CD4-positive, alpha-beta memory T cell (primary cell): ENCODE measurements around the gene RPS28. TPM values are rescaled to one million over a fixed set of nuclear protein-coding genes. Genes with fewer than 3 reads are reported as not detected.

Experiments used
- CTCF ChIA-PET: fragments of 350-600 bp; sonication (Branson Sonifier 250); formaldehyde crosslinking; loops from one replicate; lab custom pipeline; 2021; ENCODE audit warnings: inconsistent platforms; ENCODE audit not compliant: partially characterized antibody; lab: Charles Lee
- POLR2A ChIA-PET: fragments of 350-600 bp; sonication (Branson Sonifier 250); formaldehyde crosslinking; loops from one replicate; lab custom pipeline; 2021; ENCODE audit not compliant: partially characterized antibody; lab: Charles Lee
- DNase-seq, 5 donors: peaks; one replicate each; pipeline versions ENCODE4 v3.0.0 to v3.0.0-alpha.2; 2020 to 2022; ENCODE audit warnings: mixed read lengths in 1 of 5
- H3K27ac ChIP-seq: one replicate; pipeline ENCODE4 v1.7.0; 2013; ENCODE audit warnings: low read depth, low read length
- H3K27me3 ChIP-seq: 2 replicates; pipeline ENCODE4 v1.7.0; 2013; ENCODE audit warnings: mild to moderate bottlenecking, low read length, moderate library complexity; ENCODE audit not compliant: insufficient read depth
- H3K36me3 ChIP-seq: 2 replicates; pipeline ENCODE4 v1.7.0; 2013; ENCODE audit warnings: mild to moderate bottlenecking, low read length, moderate library complexity; ENCODE audit not compliant: insufficient read depth
- H3K4me1 ChIP-seq: 2 replicates; pipeline ENCODE4 v1.7.0; 2013; ENCODE audit warnings: mild to moderate bottlenecking, low read length, moderate library complexity; ENCODE audit not compliant: insufficient read depth
- H3K4me3 ChIP-seq, 2 donors: one replicate each; pipeline ENCODE4 v1.7.0; 2013; ENCODE audit warnings: low read length in 2 of 2, mild to moderate bottlenecking in 1 of 2
- H3K9me3 ChIP-seq, 2 donors: one replicate each; pipeline ENCODE4 v1.7.0; 2013; ENCODE audit warnings: low read length in 2 of 2, control low read depth in 1 of 2; ENCODE audit not compliant: control insufficient read depth in 1 of 2
- H3K27ac Mint-ChIP-seq, 7 donors: one replicate each; pipeline ENCODE4 v1.8.0; 2020 to 2021; ENCODE audit warnings: mixed read lengths in 7 of 7, mild to moderate bottlenecking in 6 of 7, inconsistent platforms in 3 of 7, moderate library complexity in 3 of 7
- H3K27me3 Mint-ChIP-seq, 2 donors: one replicate each; pipeline ENCODE4 v1.8.0; 2020 to 2021; ENCODE audit warnings: mixed read lengths in 2 of 2
- H3K36me3 Mint-ChIP-seq, 2 donors: one replicate each; pipeline ENCODE4 v1.8.0; 2020 to 2021; ENCODE audit warnings: mixed read lengths in 2 of 2, inconsistent platforms in 1 of 2, mild to moderate bottlenecking in 1 of 2
- H3K4me1 Mint-ChIP-seq, 4 donors: one replicate each; pipeline ENCODE4 v1.8.0; 2020 to 2021; ENCODE audit warnings: mixed read lengths in 4 of 4, mild to moderate bottlenecking in 1 of 4
- H3K4me3 Mint-ChIP-seq, 8 donors: one replicate each; pipeline ENCODE4 v1.8.0; 2020 to 2021; ENCODE audit warnings: mixed read lengths in 8 of 8, mild to moderate bottlenecking in 7 of 8, moderate library complexity in 6 of 8, inconsistent platforms in 3 of 8
- H3K9me3 Mint-ChIP-seq, 8 donors: one replicate each; pipeline ENCODE4 v1.8.0; 2020 to 2021; ENCODE audit warnings: mixed read lengths in 8 of 8, mild to moderate bottlenecking in 5 of 8, inconsistent platforms in 3 of 8, moderate library complexity in 1 of 8
- intact Hi-C: fragments of 100-400 bp; cut with micrococcal nuclease; formaldehyde crosslinking; loops from one replicate; pipeline ENCODE4 v1.15.1; 2023
- polyA plus RNA-seq, 2 donors: library from polyadenylated mRNA; unstranded; fragments of 300-500 nt; fragmentation: Illumina TruSeq; gene quantifications; one replicate each; pipeline ENCODE4 v1.2.3, GENCODE V29; 2021
- total RNA-seq, 2 experiments: library from RNA; stranded (reverse); gene quantifications; one replicate each; pipeline ENCODE4 v1.2.3, GENCODE V29; 2021

RPS28 gene
- total and polyA plus RNA-seq, 4 experiments from 2014 or later: 1,408 to 3,045 (median 2,940) TPM

GRCh38 chr19:8319807-8320520, 1.3 kb upstream of the RPS28 start:
- no peak for DNase-seq
- Mint-ChIP-seq H3K36me3 (peaks cover 11 to 35% of the 10 kb centered on the region in 2 donors), H3K27me3 (no peaks in the 10 kb centered on the region), H3K4me3 (peak overlapping the region; percentile 94 to 99 (median 97)), H3K9me3 (no peaks in the 10 kb centered on the region), H3K27ac (peak overlapping the region; percentile 97 to 99 (median 99)), H3K4me1 (peaks cover 9 to 44% (median 33%) of the 10 kb centered on the region in 4 donors)
- H3K27ac ChIP-seq: peak overlapping the region; percentile 97
- peaks cover 42% of the 10 kb centered on the region for H3K4me1 ChIP-seq
- ChIA-PET CTCF (interaction anchor here (0.8 to 2.8 kb wide), 4 partner anchors 8 to 377 kb away, joined by 3 to 27 read pairs (median 3); partner anchors contain the start of gene TIMM44), POLR2A (interaction anchor here (0.6 to 2.7 kb wide), 7 partner anchors 9 to 251 kb away, joined by 4 to 25 read pairs (median 8); partner anchors contain the start of genes CD320 and KANK3)
- H3K4me3 ChIP-seq: peak overlapping the region in 1 of 2 donors; percentile 96
- intact Hi-C loops: loop anchor here (10.0 kb wide), 1 partner anchor 165 kb away; no protein-coding TSS in a partner anchor
- H3K27me3 ChIP-seq: no peaks in the 10 kb centered on the region
- no peaks in the 10 kb centered on the region for H3K9me3 ChIP-seq
- peaks cover 24% of the 10 kb centered on the region for H3K36me3 ChIP-seq

GRCh38 chr19:8320564-8321066, 681 bp upstream of the RPS28 start:
- Histone ChIP-seq H3K4me3 (peak overlapping the region; percentile 88 to 96), H3K4me1 (peaks cover 42% of the 10 kb centered on the region), H3K36me3 (peaks cover 20% of the 10 kb centered on the region), H3K27ac (peak overlapping the region; percentile 97), H3K9me3 (no peaks in the 10 kb centered on the region), H3K27me3 (no peaks in the 10 kb centered on the region)
- peaks cover 9 to 44% (median 33%) of the 10 kb centered on the region in 4 donors for H3K4me1 Mint-ChIP-seq
- H3K4me3 Mint-ChIP-seq: peak overlapping the region; percentile 94 to 99 (median 97)
- H3K9me3 Mint-ChIP-seq: no peaks in the 10 kb centered on the region
- H3K27ac Mint-ChIP-seq: peak overlapping the region; percentile 97 to 99 (median 99)
- H3K36me3 Mint-ChIP-seq: peaks cover 7 to 29% of the 10 kb centered on the region in 2 donors
- H3K27me3 Mint-ChIP-seq: no peaks in the 10 kb centered on the region
- POLR2A ChIA-PET: interaction anchor here (0.6 to 2.7 kb wide), 14 partner anchors 10 to 260 kb away, joined by 3 to 25 read pairs (median 4); partner anchors contain the start of genes CD320, HNRNPM, KANK3 and RAB11B
- DNase-seq: peak in 1 of 5 donors; percentile 24
- CTCF ChIA-PET: interaction anchor here (0.8 to 2.8 kb wide), 4 partner anchors 8 to 377 kb away, joined by 3 to 27 read pairs (median 3); partner anchors contain the start of gene TIMM44
- intact Hi-C loops: loop anchor here (1.0 to 10.0 kb wide), 4 partner anchors 12 to 166 kb away; partner anchors contain the start of genes CD320, KANK3 and RAB11B

- ChIA-PET POLR2A (interaction anchor here (0.9 to 2.7 kb wide), 13 partner anchors 9 to 379 kb away, joined by 3 to 25 read pairs (median 4); partner anchors contain the start of genes CD320, CERS4, HNRNPM and KANK3), CTCF (interaction anchor here (0.6 to 2.8 kb wide), 4 partner anchors 9 to 61 kb away, joined by 3 to 27 read pairs (median 4); no protein-coding TSS in a partner anchor)
- Histone ChIP-seq H3K4me1 (peaks cover 42% of the 10 kb centered on the region), H3K27ac (peak overlapping the region; percentile 97), H3K4me3 (peak overlapping the region; percentile 81 to 88), H3K9me3 (no peaks in the 10 kb centered on the region), H3K27me3 (no peaks in the 10 kb centered on the region), H3K36me3 (peaks cover 14% of the 10 kb centered on the region)
- H3K36me3 Mint-ChIP-seq: peaks cover 6 to 29% of the 10 kb centered on the region in 2 donors
- H3K4me3 Mint-ChIP-seq: peak overlapping the region; percentile 94 to 99 (median 97)
- H3K27ac Mint-ChIP-seq: peak overlapping the region; percentile 97 to 99 (median 99)
- H3K27me3 Mint-ChIP-seq: no peaks in the 10 kb centered on the region
- DNase-seq: no peak
- H3K9me3 Mint-ChIP-seq: no peaks in the 10 kb centered on the region
- intact Hi-C loops: loop anchor here (1.0 to 10.0 kb wide), 4 partner anchors 14 to 167 kb away; partner anchors contain the start of genes CD320, KANK3 and RAB11B
- H3K4me1 Mint-ChIP-seq: peaks cover 9 to 44% (median 33%) of the 10 kb centered on the region in 4 donors
Measured at GRCh38 chr19:8321986-8322637, 816 bp downstream of the RPS28 start.

GRCh38 chr19:8322638-8322997, 1.3 kb downstream of the RPS28 start:
- no peaks in the 10 kb centered on the region for H3K9me3 ChIP-seq
- H3K27ac ChIP-seq: peak overlapping the region; percentile 97
- no peaks in the 10 kb centered on the region for H3K27me3 ChIP-seq
- no peak for DNase-seq
- intact Hi-C loops: loop anchor here (10.0 kb wide), 1 partner anchor 168 kb away; no protein-coding TSS in a partner anchor
- ChIA-PET CTCF (interaction anchor here (1.3 to 1.8 kb wide), 3 partner anchors 19 to 61 kb away, joined by 3 to 7 read pairs (median 5); no protein-coding TSS in a partner anchor), POLR2A (no interaction called here)
- Mint-ChIP-seq H3K27me3 (no peaks in the 10 kb centered on the region), H3K36me3 (peaks cover 6 to 27% of the 10 kb centered on the region in 2 donors), H3K27ac (peak overlapping the region in 5 of 7 donors; percentile 97 to 99 (median 99)), H3K4me3 (peak overlapping the region; percentile 94 to 99 (median 97)), H3K9me3 (no peaks in the 10 kb centered on the region), H3K4me1 (peaks cover 9 to 44% (median 33%) of the 10 kb centered on the region in 4 donors)
- H3K4me3 ChIP-seq: peak overlapping the region in 1 of 2 donors; percentile 88
- peaks cover 42% of the 10 kb centered on the region for H3K4me1 ChIP-seq
- H3K36me3 ChIP-seq: peaks cover 14% of the 10 kb centered on the region

- Histone ChIP-seq H3K4me3 (no peak overlapping the region), H3K27ac (peak overlapping the region; percentile 13), H3K36me3 (peaks cover 14% of the 10 kb centered on the region), H3K4me1 (peaks cover 42% of the 10 kb centered on the region), H3K9me3 (no peaks in the 10 kb centered on the region), H3K27me3 (no peaks in the 10 kb centered on the region)
- H3K4me1 Mint-ChIP-seq: peaks cover 9 to 44% (median 33%) of the 10 kb centered on the region in 4 donors
- intact Hi-C loops: loop anchor here (10.0 kb wide), 1 partner anchor 169 kb away; no protein-coding TSS in a partner anchor
- H3K36me3 Mint-ChIP-seq: peaks cover 6 to 27% of the 10 kb centered on the region in 2 donors
- peak overlapping the region in 5 of 7 donors; percentile 42 to 99 (median 66) for H3K27ac Mint-ChIP-seq
- CTCF ChIA-PET: interaction anchor here (1.4 to 1.8 kb wide), 2 partner anchors 18 to 54 kb away, joined by 5 to 7 read pairs; no protein-coding TSS in a partner anchor
- DNase-seq: no peak
- H3K27me3 Mint-ChIP-seq: no peaks in the 10 kb centered on the region
- H3K9me3 Mint-ChIP-seq: no peaks in the 10 kb centered on the region
- POLR2A ChIA-PET: interaction anchor here (1.0 to 1.5 kb wide), 4 partner anchors 18 to 190 kb away, joined by 3 to 6 read pairs (median 4); partner anchors contain the start of genes KANK3 and ZNF414
- H3K4me3 Mint-ChIP-seq: no peak overlapping the region
Measured at GRCh38 chr19:8323781-8324185, 2.5 kb downstream of the RPS28 start.
